K562 (cell line): Measurements from ENCODE around the gene GALNT16. TPM values are rescaled to one million over a fixed set of nuclear protein-coding genes. Genes with fewer than 3 reads are reported as not detected.
A peak's percentile ranks its signal among the peaks of the same experiment; 100 is the strongest.

Source experiments
- ATAC-seq: fragments of 200-7000 bp; cut with Tn5 transposase; 3 replicates; pipeline ENCODE4 v1.9.1; 2020; ENCODE audit warnings: moderate library complexity
- BruUV-seq: library from RNA; stranded (reverse); fragments of 400-500 nt; replicated peaks from 2 replicates; lab custom pipeline; 2021; lab: Mats Ljungman, UMichigan
- CTCF ChIA-PET: fragments of 300-600 bp; formaldehyde crosslinking; extraction: SDS; loops from one replicate; lab custom pipeline; 2021; ENCODE audit warnings: low intra/inter-chr PET ratio; lab: Yijun Ruan, JAX
- POLR2A ChIA-PET: fragments of 300-600, 350-650 bp; sonication (Branson Sonifier 250); formaldehyde crosslinking; extraction: SDS; loops from one replicate; lab custom pipeline; 2021; ENCODE audit warnings: antibody characterized with exemption, inconsistent platforms; lab: Yijun Ruan, JAX
- DNase-seq, 4 experiments: peaks; one replicate each; pipeline versions ENCODE4 v3.0.0 to v3.0.0-alpha.2; 2011 to 2018; ENCODE audit warnings: low spot score in 3 of 4, mixed read lengths in 3 of 4; ENCODE audit errors: extremely low read depth in 1 of 4
- FAIRE-seq: peaks from 2 replicates; lab custom pipeline; 2011; peaks lifted over from hg19 to GRCh38; lab: Jason Lieb, UNC
- H2AFZ ChIP-seq: 2 replicates; pipeline ENCODE4 v1.6.0; 2011; ENCODE audit warnings: low read depth, low read length, control low read depth, inconsistent platforms
- H3K27ac ChIP-seq: fragments of 200-600 bp; 3 replicates; pipeline ENCODE4 v1.8.0; 2011; ENCODE audit warnings: low read depth, mild to moderate bottlenecking, control low read depth, inconsistent platforms, low read length, moderate library complexity, mixed read lengths; ENCODE audit errors: extremely low read depth
- H3K27me3 ChIP-seq, 2 experiments: fragments of 300-600 bp in 1 of 2; 2 replicates in 1 of 2; 3 replicates in 1 of 2; pipeline versions ENCODE4 v1.6.0 to v1.8.0; 2011; ENCODE audit warnings: inconsistent platforms in 2 of 2, low read length in 2 of 2, mild to moderate bottlenecking in 1 of 2, mixed read lengths in 1 of 2, moderate library complexity in 1 of 2; ENCODE audit not compliant: control insufficient read depth in 2 of 2, insufficient read depth in 2 of 2
- H3K36me3 ChIP-seq: fragments of 300-600 bp; 3 replicates; pipeline ENCODE4 v1.8.0; 2011; ENCODE audit warnings: mild to moderate bottlenecking, low read length, inconsistent platforms; ENCODE audit not compliant: control insufficient read depth, insufficient read depth
- H3K4me1 ChIP-seq, 2 experiments: fragments of 200-600 bp in 1 of 2; replicated peaks in 1 of 2; 2 replicates in 1 of 2; 3 replicates in 1 of 2; pipeline versions ENCODE4 v1.5.1 to v1.8.0; 2011; ENCODE audit warnings: inconsistent platforms in 2 of 2, low read length in 2 of 2, mild to moderate bottlenecking in 1 of 2, mixed read lengths in 1 of 2, moderate library complexity in 1 of 2; ENCODE audit not compliant: control insufficient read depth in 2 of 2, insufficient read depth in 2 of 2
- H3K4me2 ChIP-seq: 2 replicates; pipeline ENCODE4 v1.6.1; 2011; ENCODE audit warnings: low read length, control low read depth, inconsistent platforms, mixed read lengths; ENCODE audit not compliant: insufficient read depth
- H3K4me3 ChIP-seq: fragments of 200-600 bp; sonication (generic), shearing (Covaris generic); 2 replicates; pipeline ENCODE4 v1.5.1; 2016; ENCODE audit warnings: control low read depth, inconsistent platforms
- H3K79me2 ChIP-seq: fragments of 200-600 bp; 3 replicates; pipeline ENCODE4 v1.8.0; 2011; ENCODE audit warnings: low read length, inconsistent platforms; ENCODE audit not compliant: control insufficient read depth, insufficient read depth
- H3K9ac ChIP-seq, 2 experiments: 2 replicates each; pipeline versions ENCODE4 v1.6.0 to v1.6.1; 2011; ENCODE audit warnings: low read depth in 2 of 2, low read length in 2 of 2, control low read depth in 1 of 2, inconsistent platforms in 1 of 2, mild to moderate bottlenecking in 1 of 2, mixed read lengths in 1 of 2; ENCODE audit not compliant: insufficient read depth in 1 of 2
- H3K9me1 ChIP-seq: one replicate; pipeline ENCODE4 v1.6.0; 2011; ENCODE audit warnings: inconsistent platforms, mild to moderate bottlenecking, low read length, moderate library complexity; ENCODE audit not compliant: control insufficient read depth, insufficient read depth
- H3K9me3 ChIP-seq: replicated peaks from 2 replicates; pipeline ENCODE4 v1.5.1; 2011; ENCODE audit warnings: low read depth, low read length, inconsistent platforms; ENCODE audit not compliant: control insufficient read depth, insufficient read depth
- H4K20me1 ChIP-seq: replicated peaks from 2 replicates; pipeline ENCODE4 v1.6.1; 2011; ENCODE audit warnings: low read length, inconsistent platforms, mixed read lengths; ENCODE audit not compliant: control insufficient read depth, insufficient read depth
- BMI1 ChIP-seq: fragments of 150-350 bp; IDR thresholded peaks from 2 replicates; pipeline ENCODE4 v1.6.1; 2014; ENCODE audit warnings: low read length
- ZNF121 ChIP-seq: sonication (generic); formaldehyde crosslinking; conservative IDR thresholded peaks from 2 replicates; pipeline ENCODE4 v1.8.0; 2022; ENCODE audit warnings: missing genetic modification reagents
- WGBS: fragments of 100-300 bp; shearing (Covaris generic); methylation state at CpG from one replicate; pipeline ENCODE4 v1.1.6; 2016; ENCODE audit warnings: low coverage, mixed read lengths; ENCODE audit not compliant: insufficient coverage; ENCODE audit errors: missing lambda C conversion rate; 5-methylcytosine and 5-hydroxymethylcytosine counted together
- in situ Hi-C: fragments of 300-500 bp; cut with MboI; formaldehyde crosslinking; loops from 4 replicates; pipeline ENCODE4 v1.15.0; 2018; ENCODE audit warnings: inconsistent platforms, mixed read lengths
- intact Hi-C: fragments of 100-400 bp; cut with micrococcal nuclease; formaldehyde crosslinking; loops from 2 replicates; pipeline ENCODE4 v1.14.2; 2022
- polyA plus RNA-seq, 8 experiments: library from polyadenylated mRNA; depleted of rRNA in 4 of 8; stranded (reverse) in 5 of 8; unstranded in 3 of 8; fragments of >200 nt; fragmentation: Nextera tagmentation in 2 of 8; fragmentation: Illumina TruSeq in 1 of 8; extraction: Ambion mirVana in 2 of 8; extraction: Trizol in 1 of 8; gene quantifications; 2 replicates each; pipeline versions ENCODE4 v1.2.1 to v1.2.3, GENCODE V29; 2011 to 2014; ENCODE audit warnings: inconsistent platforms in 1 of 8, missing spikeins in 1 of 8
- total RNA-seq, 7 experiments: library from RNA; depleted of rRNA in 6 of 7; stranded (reverse); fragments of >200 nt in 6 of 7; fragmentation: Illumina TruSeq in 2 of 7; extraction: Trizol in 2 of 7; gene quantifications; 2 replicates each; pipeline versions ENCODE4 v1.2.1 to v1.2.3, GENCODE V29; 2011 to 2021; ENCODE audit warnings: low replicate concordance in 1 of 7
- TF ChIP-seq, protein P1 (sequence below), 3 experiments: IDR thresholded peaks in 2 of 3; conservative IDR thresholded peaks in 1 of 3; 2 replicates each; pipeline ENCODE4 v1.5.1; 2011 to 2012; ENCODE audit warnings: low read length in 3 of 3, mild to moderate bottlenecking in 3 of 3, control low read depth in 2 of 3, improper control_type of control experiment in 1 of 3, inconsistent platforms in 1 of 3, low read depth in 1 of 3, mixed read lengths in 1 of 3, moderate library complexity in 1 of 3; ENCODE audit not compliant: insufficient read depth in 2 of 3

The GALNT16 gene
- total and polyA plus RNA-seq, 9 of the 15 experiments (the other 6 are each of a cell fraction or from before 2014, with no cell fraction given) = not detected

DNA sequence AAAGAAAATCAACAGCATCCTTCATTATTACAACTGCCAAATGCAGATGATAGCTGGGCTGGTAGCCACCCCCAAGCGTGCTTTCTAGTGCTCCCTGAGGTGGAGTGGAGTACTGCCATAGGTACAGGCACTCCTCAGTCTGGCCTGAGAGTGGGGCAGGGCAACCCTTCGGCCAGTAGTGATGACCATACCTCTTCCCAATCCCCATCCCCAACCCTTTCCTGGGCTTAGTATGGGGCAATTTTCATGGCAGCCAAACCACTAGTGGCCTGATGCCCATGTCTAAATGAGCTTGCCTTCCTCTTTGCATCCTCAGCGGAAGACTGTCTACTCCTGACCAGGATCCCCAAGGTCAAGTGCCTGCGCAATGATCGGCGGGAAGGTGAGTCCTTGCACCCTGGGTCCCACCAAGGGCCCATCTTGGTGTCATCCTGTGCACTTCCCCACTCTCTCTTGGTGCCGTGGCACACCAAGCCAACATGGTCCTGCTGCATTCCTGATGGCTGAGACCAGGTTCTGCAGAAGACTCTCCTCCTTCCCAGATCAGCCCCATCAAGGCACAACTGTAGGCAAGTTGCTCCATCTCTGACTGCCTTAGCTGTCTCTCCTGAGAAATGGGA, 65.8 kb downstream of the GALNT16 start:
- intact Hi-C loops (no loop called here), in situ Hi-C loops (no loop called here)
- Histone ChIP-seq H3K4me2 (no peak overlapping the region), H4K20me1 (0 out of 2 replicates have a peak, but pooled peaks cover 3% of the 10 kb centered on the region), H3K4me1 (no peaks in the 10 kb centered on the region; a peak in 1 of 5 replicates), H3K9ac (no peak overlapping the region), H3K9me1 (peaks cover 3% of the 10 kb centered on the region), H3K79me2 (no peaks in the 10 kb centered on the region), H3K27me3 (peaks cover 8 to 65% of the 10 kb centered on the region in 2 experiments), H2AFZ (no peak overlapping the region), H3K9me3 (no peaks in the 10 kb centered on the region), H3K27ac (no peak overlapping the region), H3K36me3 (no peaks in the 10 kb centered on the region), H3K4me3 (no peak overlapping the region)
- TF ChIP-seq ZNF121 (CRISPR knock-in tag) = no peak
- no peak for TF ChIP-seq BMI1
- TF ChIP-seq, protein P1, sequence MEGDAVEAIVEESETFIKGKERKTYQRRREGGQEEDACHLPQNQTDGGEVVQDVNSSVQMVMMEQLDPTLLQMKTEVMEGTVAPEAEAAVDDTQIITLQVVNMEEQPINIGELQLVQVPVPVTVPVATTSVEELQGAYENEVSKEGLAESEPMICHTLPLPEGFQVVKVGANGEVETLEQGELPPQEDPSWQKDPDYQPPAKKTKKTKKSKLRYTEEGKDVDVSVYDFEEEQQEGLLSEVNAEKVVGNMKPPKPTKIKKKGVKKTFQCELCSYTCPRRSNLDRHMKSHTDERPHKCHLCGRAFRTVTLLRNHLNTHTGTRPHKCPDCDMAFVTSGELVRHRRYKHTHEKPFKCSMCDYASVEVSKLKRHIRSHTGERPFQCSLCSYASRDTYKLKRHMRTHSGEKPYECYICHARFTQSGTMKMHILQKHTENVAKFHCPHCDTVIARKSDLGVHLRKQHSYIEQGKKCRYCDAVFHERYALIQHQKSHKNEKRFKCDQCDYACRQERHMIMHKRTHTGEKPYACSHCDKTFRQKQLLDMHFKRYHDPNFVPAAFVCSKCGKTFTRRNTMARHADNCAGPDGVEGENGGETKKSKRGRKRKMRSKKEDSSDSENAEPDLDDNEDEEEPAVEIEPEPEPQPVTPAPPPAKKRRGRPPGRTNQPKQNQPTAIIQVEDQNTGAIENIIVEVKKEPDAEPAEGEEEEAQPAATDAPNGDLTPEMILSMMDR (IDR thresholded peaks at IDR 0.05 in 2 of 3, conservative IDR thresholded peaks at IDR 0.05 in 1 of 3; ENCODE audit: insufficient read depth in 2 of 3, low read depth in 1 of 3, low read length in 3 of 3) = peak in 2 of 3 experiments; percentile 9 to 24; a peak in 1 of 6 replicates
- DNase-seq (peak in 3 of 4 experiments; percentile 4 to 27 (median 26)), FAIRE-seq (no peak), ATAC-seq (peak; percentile 86)
- WGBS = 6% methylated on average over 7 of the region's 7 CpGs
- ChIA-PET POLR2A (no interaction called here), CTCF (no interaction called here)
- no TSS peak for BruUV-seq
